Activated naive CD8-positive, alpha-beta T cell treated with anti-CD3 and anti-CD28 coated beads for 36 hours (primary cell): ENCODE data around the gene LMBR1L. TPM values are rescaled to one million over a fixed set of nuclear protein-coding genes. Genes with fewer than 3 reads are reported as not detected.
A peak's percentile ranks its signal among the peaks of the same experiment; 100 is the strongest.
"Not testable (repeated sequence)": the region's sequence is repeated elsewhere in the genome, so short reads cannot be mapped to it uniquely, and the experiment has no call there.

Experiments used
- DNase-seq: peaks from one replicate; pipeline ENCODE4 v3.0.0; 2021
- H3K27ac Mint-ChIP-seq: one replicate; pipeline ENCODE4 v1.8.0; 2022; ENCODE audit warnings: mild to moderate bottlenecking, moderate library complexity, mixed read lengths
- H3K27me3 Mint-ChIP-seq: one replicate; pipeline ENCODE4 v1.8.0; 2022; ENCODE audit warnings: mild to moderate bottlenecking, mixed read lengths
- H3K36me3 Mint-ChIP-seq: one replicate; pipeline ENCODE4 v1.8.0; 2021; ENCODE audit warnings: mild to moderate bottlenecking, mixed read lengths
- H3K4me1 Mint-ChIP-seq: one replicate; pipeline ENCODE4 v1.8.0; 2021; ENCODE audit warnings: mixed read lengths
- H3K4me3 Mint-ChIP-seq: one replicate; pipeline ENCODE4 v1.8.0; 2022; ENCODE audit warnings: mild to moderate bottlenecking, moderate library complexity, mixed read lengths
- H3K9me3 Mint-ChIP-seq: one replicate; pipeline ENCODE4 v1.8.0; 2022; ENCODE audit warnings: mixed read lengths
- total RNA-seq, 2 experiments: library from RNA; stranded (reverse); gene quantifications; one replicate each; pipeline ENCODE4 v1.2.3, GENCODE V29; 2021

Gene LMBR1L
- total RNA-seq, 2 experiments from 2014 or later = 21.9 to 25.4 TPM

DNA sequence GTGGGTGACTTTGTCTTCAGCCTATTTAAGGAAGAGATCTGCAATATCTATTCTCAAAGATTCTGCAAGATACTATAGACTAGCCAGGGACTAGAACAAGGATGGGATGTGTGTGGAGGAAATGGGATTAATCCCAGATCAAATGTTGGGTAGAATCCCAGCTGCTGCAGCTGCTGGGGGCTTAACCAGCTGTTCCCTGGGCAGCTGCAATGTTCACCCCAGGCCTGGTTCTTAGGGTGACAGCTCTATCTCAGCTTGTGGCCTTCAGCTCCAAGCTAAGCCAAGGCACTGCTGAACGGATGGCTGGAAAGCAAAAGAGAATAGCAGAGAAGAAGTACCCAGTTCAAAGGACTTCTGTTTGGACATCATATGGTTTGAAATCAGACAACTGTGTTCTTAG lies 30.9 kb downstream of the LMBR1L start:
- H3K27me3 Mint-ChIP-seq = no peaks in the 10 kb centered on the region
- H3K27ac Mint-ChIP-seq = no peak overlapping the region
- no peaks in the 10 kb centered on the region for H3K9me3 Mint-ChIP-seq
- no peak overlapping the region for H3K4me3 Mint-ChIP-seq
- H3K36me3 Mint-ChIP-seq = no peaks in the 10 kb centered on the region
- DNase-seq = no peak
- no peaks in the 10 kb centered on the region for H3K4me1 Mint-ChIP-seq

DNA sequence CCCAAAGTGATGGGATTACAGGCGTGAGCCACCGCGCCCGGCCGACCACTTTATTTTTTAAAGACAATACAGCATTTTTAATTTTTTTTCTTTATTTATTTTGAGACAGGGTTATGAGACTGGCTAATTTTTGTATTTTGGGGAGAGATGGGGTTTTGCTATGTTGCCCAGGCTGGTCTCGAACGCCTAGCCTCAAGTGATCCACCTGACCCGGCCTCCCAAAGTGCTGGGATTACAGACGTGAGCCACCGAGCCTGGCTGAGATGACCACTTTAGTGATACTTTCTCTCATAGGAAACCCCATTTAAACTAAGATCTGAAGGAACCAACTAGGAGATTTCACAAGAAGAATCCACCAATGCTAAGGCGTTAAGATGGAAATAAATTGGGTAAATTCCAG lies 39.7 kb downstream of the LMBR1L start:
- DNase-seq = no peak
- Mint-ChIP-seq H3K4me3 (no peak overlapping the region), H3K36me3 (peaks cover 7% of the 10 kb centered on the region), H3K4me1 (peaks cover 12% of the 10 kb centered on the region), H3K27ac (peak overlapping the region; percentile 22), H3K27me3 (no peaks in the 10 kb centered on the region), H3K9me3 (peaks cover 2% of the 10 kb centered on the region)

DNA sequence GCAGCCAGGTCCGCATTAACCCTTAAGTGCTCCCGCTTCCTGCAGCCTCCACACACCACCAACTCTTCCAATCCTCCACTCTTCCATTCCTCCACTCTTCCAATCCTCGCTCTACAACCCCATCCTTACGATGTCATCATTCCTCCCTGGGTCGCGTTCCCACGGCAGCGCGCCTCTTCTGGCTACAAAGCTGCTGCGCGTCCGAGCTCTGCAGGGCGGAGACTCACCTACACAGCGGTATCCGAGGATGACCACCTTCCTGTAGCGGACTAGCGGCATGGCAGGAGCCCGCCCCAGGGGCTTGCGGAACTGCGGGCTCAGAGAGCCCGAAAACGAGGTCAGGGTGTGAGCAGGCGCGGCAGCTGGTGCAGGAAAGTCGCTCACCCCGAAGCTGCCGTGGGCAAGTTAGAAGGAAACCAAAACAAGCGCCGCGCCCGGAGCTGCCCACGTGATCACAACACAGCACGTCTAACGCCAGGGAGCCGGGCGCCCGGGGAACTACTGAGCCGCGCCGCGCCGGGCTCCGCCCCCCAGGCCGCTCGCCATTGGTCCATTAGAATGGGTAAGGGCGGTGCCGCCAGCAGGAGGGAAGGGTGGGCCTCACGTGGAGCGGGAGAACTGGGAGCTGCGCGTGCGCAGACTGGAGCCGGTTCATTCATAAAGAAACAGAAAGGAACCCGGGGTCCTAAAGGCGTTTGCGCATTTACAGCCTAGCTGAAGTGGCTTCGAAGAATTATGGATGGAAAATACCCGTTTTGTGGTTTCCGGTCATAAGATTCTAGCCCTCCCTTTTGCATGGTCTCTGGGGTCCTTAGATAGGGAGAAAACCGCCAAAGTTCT lies 40.9 kb downstream of the LMBR1L start, which contains the start of gene RHEBL1:
RHEBL1 (minus strand) TSS at position 473 of the 840 bp plus-strand sequence; CDS start at position 279, 194 bp downstream.
- H3K4me1 Mint-ChIP-seq = peaks cover 12% of the 10 kb centered on the region
- H3K27me3 Mint-ChIP-seq = no peaks in the 10 kb centered on the region
- H3K4me3 Mint-ChIP-seq = peak within 1 kb of the TSS; percentile 95
- H3K9me3 Mint-ChIP-seq = peaks cover 2% of the 10 kb centered on the region
- H3K36me3 Mint-ChIP-seq = peaks cover 7% of the 10 kb centered on the region
- peak; percentile 100 for DNase-seq
- peak within 1 kb of the TSS; percentile 96 for H3K27ac Mint-ChIP-seq

DNA sequence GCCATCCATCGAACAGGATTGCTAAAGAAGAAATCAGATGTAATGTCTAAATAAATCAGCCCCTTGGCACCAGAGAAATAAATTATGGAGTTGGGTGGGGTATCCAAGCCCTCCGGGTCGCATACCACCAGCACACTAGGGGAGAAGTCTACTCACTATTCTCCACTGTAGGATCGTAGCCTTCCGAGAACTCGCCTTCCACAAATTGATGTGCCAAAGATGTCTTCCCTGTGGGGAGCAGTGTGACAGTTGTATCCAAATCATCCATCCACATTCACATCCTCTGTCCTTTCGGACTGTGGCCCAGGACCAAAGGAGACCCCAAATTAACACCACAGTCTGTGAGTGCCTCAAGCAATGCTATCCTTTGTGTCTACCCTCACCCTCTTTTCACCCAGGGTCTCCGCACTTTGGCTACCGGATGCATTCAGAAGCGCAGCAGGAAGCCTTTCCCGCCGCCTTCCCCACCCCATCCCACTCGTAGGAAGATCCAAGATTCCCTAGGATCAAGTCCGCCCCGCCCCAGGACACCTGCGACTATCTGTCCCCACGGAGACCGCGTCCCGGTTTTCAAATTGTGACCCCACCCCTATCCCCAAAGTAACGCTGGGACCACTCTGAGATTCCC lies 41.7 kb downstream of the LMBR1L start:
- peaks cover 13% of the 10 kb centered on the region for H3K4me1 Mint-ChIP-seq
- H3K4me3 Mint-ChIP-seq = peak overlapping the region; percentile 95
- H3K36me3 Mint-ChIP-seq = peaks cover 7% of the 10 kb centered on the region
- peak overlapping the region; percentile 96 for H3K27ac Mint-ChIP-seq
- peaks cover 2% of the 10 kb centered on the region for H3K9me3 Mint-ChIP-seq
- no peaks in the 10 kb centered on the region for H3K27me3 Mint-ChIP-seq
- no peak for DNase-seq

DNA sequence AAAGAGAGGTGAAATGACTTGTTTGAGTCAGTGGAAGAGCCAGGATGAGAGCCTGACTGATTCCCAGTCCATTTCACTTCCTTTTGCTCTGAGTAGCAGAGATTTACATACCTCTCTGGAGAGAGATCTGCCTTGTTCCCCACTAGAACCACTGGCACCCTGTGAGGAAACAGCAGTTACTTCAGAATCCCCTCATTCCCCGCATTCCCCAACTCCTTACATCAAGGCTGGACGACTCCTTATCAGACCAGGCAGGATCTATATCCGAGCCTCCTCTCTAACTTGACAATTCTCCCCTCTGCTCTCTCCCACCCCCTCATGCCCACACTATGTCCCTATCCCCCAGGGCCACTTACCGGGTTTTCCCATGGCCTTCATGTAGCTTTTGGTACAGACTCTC lies 44.5 kb downstream of the LMBR1L start:
- H3K27me3 Mint-ChIP-seq = no peaks in the 10 kb centered on the region
- DNase-seq = no peak
- peaks cover 23% of the 10 kb centered on the region for H3K4me1 Mint-ChIP-seq
- no peak overlapping the region for H3K4me3 Mint-ChIP-seq
- H3K36me3 Mint-ChIP-seq = peaks cover 7% of the 10 kb centered on the region
- H3K27ac Mint-ChIP-seq = no peak overlapping the region
- H3K9me3 Mint-ChIP-seq = peaks cover 2% of the 10 kb centered on the region

DNA sequence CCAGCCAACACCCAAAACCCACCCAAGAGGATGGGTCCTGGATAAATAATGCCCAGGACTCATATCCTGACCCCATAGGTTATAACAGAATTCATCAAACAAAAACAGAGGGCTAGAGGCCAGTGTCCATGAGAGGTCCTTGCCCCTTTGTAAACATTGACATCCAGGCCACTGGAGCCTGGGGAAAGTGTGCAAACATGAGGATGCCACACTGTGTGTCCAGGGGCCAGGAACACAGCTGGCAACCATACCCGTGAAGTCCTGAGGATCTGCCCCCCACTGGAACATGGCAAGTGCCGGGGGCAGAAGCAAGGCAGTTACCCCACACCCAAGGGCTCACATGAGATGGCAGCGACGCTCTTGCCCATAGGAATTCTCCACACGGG lies 45.9 kb downstream of the LMBR1L start:
- no peak overlapping the region for H3K4me3 Mint-ChIP-seq
- DNase-seq = no peak
- H3K27me3 Mint-ChIP-seq = no peaks in the 10 kb centered on the region
- H3K36me3 Mint-ChIP-seq = peaks cover 7% of the 10 kb centered on the region
- H3K9me3 Mint-ChIP-seq = no peaks in the 10 kb centered on the region
- H3K4me1 Mint-ChIP-seq = peaks cover 20% of the 10 kb centered on the region
- no peak overlapping the region for H3K27ac Mint-ChIP-seq

DNA sequence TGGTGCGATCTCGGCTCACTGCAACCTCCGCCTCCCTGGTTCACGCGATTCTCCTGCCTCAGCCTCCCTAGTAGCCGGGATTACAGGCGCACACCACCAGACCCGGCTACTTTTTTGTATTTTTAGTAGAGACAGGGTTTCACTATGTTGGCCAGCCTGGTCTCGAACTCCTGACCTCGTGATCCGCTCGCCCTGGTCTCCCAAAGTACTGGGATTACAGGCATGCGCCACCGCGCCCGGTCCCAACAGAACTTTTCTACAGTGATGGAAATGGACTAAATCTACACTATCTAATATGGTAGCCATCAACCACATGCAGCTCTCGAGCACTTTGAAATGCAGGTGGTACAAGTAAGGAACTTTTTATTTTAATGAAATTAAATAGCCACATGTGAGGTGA lies 48.7 kb downstream of the LMBR1L start:
- Mint-ChIP-seq H3K4me1 (peaks cover 30% of the 10 kb centered on the region), H3K4me3 (peak overlapping the region; percentile 98)
- DNase-seq, H3K9me3 Mint-ChIP-seq, H3K27me3 Mint-ChIP-seq, H3K36me3 Mint-ChIP-seq, H3K27ac Mint-ChIP-seq: not testable (repeated sequence)

DNA sequence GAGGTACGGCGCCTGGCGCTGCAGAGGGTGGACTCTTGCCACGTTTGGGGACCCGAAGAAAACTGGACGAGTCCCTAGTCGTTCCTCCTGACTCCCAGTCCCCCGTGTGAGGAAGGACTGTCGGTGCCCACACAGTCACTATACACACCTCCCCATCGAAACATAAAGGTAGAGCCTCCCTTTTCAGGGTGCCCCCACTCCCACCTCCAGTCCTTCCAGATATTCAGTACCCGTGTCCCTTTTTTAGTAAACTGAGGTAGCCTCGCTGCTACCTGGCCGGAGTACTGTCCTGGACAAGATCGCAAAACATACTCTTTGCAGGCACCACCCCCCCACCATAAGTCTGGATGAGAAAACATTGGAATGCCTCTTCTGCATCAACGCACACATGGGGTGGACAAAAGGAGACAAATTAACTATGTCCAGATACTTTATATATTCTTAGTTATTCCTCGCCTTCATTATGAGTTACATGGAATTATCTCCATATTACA lies 49.4 kb downstream of the LMBR1L start:
- H3K4me3 Mint-ChIP-seq = peak overlapping the region; percentile 98
- DNase-seq = no peak
- no peaks in the 10 kb centered on the region for H3K9me3 Mint-ChIP-seq
- H3K27me3 Mint-ChIP-seq = no peaks in the 10 kb centered on the region
- H3K36me3 Mint-ChIP-seq = peaks cover 4% of the 10 kb centered on the region
- H3K4me1 Mint-ChIP-seq = peaks cover 36% of the 10 kb centered on the region
- peak overlapping the region; percentile 97 for H3K27ac Mint-ChIP-seq

DNA sequence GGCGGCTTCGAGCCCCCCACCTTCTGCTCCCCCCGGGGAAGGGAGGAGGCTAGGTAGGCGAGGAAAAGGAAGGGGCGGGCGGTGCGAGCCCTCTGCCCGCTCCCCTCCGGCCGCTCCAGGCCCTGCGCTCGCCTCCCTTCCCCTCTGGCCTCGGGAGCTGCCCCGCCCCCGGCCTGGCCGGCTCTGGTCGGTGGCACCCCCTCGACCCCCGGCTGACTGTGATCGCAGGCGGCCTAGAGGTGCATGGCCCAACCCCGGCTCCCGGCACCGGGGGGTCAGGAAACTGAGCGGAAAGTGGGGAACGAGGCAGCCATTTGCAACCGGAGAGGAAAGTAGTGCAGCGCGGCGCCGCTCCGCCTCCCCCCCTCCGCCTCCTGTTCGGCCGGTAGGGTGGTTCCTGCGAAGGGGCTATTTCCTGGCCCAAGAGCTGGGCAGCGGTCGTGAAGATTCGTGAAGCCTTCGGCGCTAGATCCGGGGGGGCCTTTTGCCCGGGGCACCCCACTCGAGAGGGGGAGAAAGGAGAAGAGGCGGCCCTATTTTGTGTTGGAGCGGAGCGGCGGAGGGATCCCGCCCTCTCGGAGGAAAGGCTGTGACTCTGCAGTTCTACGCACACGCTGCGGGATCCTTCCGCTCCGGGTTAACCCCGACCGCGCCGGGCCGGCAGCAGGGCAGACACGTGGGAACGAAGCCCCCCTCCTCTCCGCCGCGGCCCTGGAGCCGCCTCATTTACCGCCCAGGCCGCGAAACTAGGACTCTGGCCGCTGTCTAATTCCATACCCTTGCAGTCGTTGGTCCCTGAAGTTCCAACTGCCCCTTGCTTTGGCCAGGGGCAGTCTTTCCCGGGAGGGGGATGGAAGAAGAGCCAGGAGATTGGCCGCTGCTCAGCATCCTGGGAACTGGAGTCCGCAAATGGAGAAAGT lies 50.1 kb downstream of the LMBR1L start, which contains the start of gene KMT2D:
KMT2D (minus strand) TSS at position 558 of the 920 bp plus-strand sequence. CDS start 5,470 bp downstream, outside the sequence.
- Mint-ChIP-seq H3K4me3 (peak within 1 kb of the TSS; percentile 98), H3K27ac (peak within 1 kb of the TSS; percentile 97), H3K4me1 (peaks cover 43% of the 10 kb centered on the region), H3K36me3 (peaks cover 10% of the 10 kb centered on the region), H3K27me3 (no peaks in the 10 kb centered on the region), H3K9me3 (no peaks in the 10 kb centered on the region)
- DNase-seq = peak; percentile 93

DNA sequence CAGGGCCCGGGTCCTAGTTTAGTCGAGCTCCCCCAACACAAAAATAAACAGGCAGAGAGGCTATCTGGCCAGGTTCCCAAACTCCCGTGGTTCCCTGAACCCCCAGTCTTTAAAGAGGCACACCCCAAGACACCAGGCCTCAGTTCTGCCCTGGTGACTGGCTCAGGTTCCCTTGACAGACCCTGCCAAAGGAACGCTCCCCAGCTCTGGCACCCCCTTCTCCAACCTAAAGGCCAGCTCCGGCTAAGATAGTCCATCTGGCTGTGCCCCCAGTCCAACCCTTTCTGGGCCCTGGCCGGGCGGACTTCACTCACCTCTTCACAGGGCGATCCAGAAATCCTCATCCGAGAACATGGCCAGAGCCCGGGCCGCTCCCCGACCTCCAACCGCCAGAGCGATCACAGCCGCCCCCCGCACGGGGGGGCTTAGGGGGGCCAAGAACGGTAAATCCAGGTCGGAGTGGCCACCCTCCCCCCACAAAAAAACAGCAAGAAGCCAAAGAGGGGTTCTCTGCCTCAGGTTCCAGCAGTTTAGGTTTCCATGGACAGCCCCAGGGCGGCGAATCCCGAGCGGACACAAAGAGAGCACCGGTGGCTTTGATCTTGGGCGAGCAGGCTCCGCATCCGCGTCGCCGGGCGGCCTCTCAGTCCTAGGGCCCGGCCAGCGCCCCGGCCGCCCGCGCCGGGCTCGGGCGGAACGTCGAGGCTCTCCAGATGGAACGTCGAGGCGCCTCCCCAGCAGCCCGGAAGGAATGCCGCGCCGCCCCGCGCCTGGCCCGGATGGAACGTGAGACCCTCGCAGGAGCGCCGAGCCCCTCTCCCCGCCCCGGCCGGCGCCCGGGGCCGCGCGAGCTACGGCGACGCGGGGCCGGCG lies 51.1 kb downstream of the LMBR1L start:
- DNase-seq = peak; percentile 40
- no peaks in the 10 kb centered on the region for H3K27me3 Mint-ChIP-seq
- H3K27ac Mint-ChIP-seq = peak overlapping the region; percentile 90
- no peaks in the 10 kb centered on the region for H3K9me3 Mint-ChIP-seq
- H3K36me3 Mint-ChIP-seq = peaks cover 11% of the 10 kb centered on the region
- peak overlapping the region; percentile 96 for H3K4me3 Mint-ChIP-seq
- H3K4me1 Mint-ChIP-seq = peaks cover 52% of the 10 kb centered on the region

DNA sequence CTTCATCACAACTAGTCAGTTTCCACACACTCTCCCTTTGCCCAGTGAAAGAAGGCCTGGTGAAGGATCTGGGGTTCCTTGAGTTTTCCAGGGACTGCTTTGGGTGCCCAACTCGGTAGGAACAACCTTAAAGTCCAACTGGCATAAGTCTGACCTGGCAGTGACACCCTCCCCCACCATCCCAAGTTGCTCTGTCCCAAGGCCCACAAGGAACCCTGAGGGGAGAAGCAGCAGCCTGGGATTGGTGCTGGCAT lies 51.7 kb downstream of the LMBR1L start:
- Mint-ChIP-seq H3K36me3 (peaks cover 11% of the 10 kb centered on the region), H3K4me1 (peaks cover 51% of the 10 kb centered on the region), H3K4me3 (peak overlapping the region; percentile 96), H3K9me3 (no peaks in the 10 kb centered on the region), H3K27me3 (no peaks in the 10 kb centered on the region), H3K27ac (peak overlapping the region; percentile 90)
- no peak for DNase-seq

DNA sequence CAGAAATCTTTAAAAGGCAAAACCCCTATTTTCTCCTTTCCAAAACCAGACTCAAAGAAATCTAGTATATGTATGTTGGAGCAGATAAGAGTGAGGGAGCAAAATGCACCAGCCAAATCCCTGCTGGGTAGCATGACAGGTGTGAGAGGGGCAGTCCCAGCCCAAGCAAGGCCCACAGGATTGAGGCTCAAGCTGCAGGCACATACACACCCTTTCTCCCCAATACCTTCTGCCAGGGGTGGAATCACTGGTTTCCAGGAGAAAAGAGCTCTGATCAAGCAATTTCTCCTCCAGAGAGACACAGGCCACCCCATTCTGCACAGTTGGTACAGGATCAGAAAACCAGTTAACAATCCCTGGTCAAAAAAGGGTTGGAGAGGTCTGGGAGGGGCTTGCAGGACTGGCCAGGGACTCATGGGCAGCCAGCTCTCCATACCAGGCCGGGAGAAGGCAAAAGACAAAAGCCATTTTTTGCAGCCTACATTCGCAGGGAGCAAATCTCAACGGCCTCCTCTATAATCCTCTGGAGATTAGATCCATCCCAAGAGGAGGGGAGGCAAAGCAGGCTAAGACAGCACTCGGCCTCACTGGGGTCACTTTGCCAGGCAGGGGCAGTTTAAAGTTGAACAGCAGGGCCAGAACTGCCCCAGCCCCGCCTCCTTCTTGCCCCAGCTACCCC lies 52.1 kb downstream of the LMBR1L start:
- Mint-ChIP-seq H3K36me3 (peaks cover 11% of the 10 kb centered on the region), H3K4me3 (peak overlapping the region; percentile 96), H3K27me3 (no peaks in the 10 kb centered on the region), H3K4me1 (peaks cover 48% of the 10 kb centered on the region), H3K9me3 (no peaks in the 10 kb centered on the region), H3K27ac (peak overlapping the region; percentile 69)
- DNase-seq = no peak

DNA sequence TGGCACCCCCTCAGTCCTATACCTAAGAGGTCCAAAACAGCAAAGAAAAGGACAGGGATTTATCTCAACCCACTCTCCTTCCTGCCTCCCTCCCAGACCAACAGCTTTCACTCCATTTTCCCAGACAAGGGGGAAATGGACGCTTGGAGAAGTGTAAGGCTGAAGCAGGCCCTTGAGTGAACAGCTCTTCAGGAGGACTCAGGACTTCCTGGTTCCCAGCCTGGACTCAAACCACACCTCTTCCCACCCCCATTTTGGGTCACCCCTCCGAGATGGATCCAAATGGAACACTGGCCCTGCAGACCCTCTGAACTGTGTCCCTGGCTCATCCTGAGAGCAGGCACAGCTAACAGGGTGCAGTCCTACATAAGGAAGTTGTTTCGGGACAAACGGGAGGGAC lies 52.8 kb downstream of the LMBR1L start:
- Mint-ChIP-seq H3K27me3 (no peaks in the 10 kb centered on the region), H3K27ac (peak overlapping the region; percentile 74), H3K36me3 (peaks cover 11% of the 10 kb centered on the region), H3K4me3 (peak overlapping the region; percentile 96), H3K9me3 (no peaks in the 10 kb centered on the region), H3K4me1 (peaks cover 48% of the 10 kb centered on the region)
- DNase-seq = no peak
